Stomach (tissue), 9 donors: ENCODE results near the gene PDGFD. TPM values are rescaled to one million over a fixed set of nuclear protein-coding genes. Genes with fewer than 3 reads are reported as not detected.

Experiments
- DNase-seq, 2 donors: peaks; one replicate each; pipeline versions ENCODE4 v3.0.0 to v3.0.0-alpha.2; 2013 to 2019
- H3K27ac ChIP-seq, 5 donors: fragments of 200-600 bp in 4 of 5; sonication (generic) in 4 of 5; one replicate each; pipeline ENCODE4 v1.5.1; 2013 to 2019; ENCODE audit warnings: mild to moderate bottlenecking in 1 of 5, moderate library complexity in 1 of 5
- H3K27me3 ChIP-seq, 3 donors: fragments of 200-600 bp; sonication (generic); one replicate each; pipeline ENCODE4 v1.5.1; 2017 to 2019; ENCODE audit warnings: mixed run types in 1 of 3
- H3K36me3 ChIP-seq, 4 donors: fragments of 200-600 bp; sonication (generic); 1 replicate in 3 of 4; 2 replicates in 1 of 4; pipeline ENCODE4 v1.5.1; 2016 to 2019
- H3K4me1 ChIP-seq, 4 donors: fragments of 200-600 bp; sonication (generic); one replicate each; pipeline ENCODE4 v1.5.1; 2016 to 2019
- H3K4me3 ChIP-seq, 4 donors: fragments of 200-600 bp; sonication (generic) in 3 of 4; one replicate each; pipeline ENCODE4 v1.5.1; 2016 to 2019; ENCODE audit warnings: mild to moderate bottlenecking in 1 of 4
- H3K9me3 ChIP-seq, 4 donors: fragments of 200-600 bp; sonication (generic); one replicate each; pipeline ENCODE4 v1.5.1; 2016 to 2019
- EP300 ChIP-seq: sonication (generic); formaldehyde crosslinking; IDR thresholded peaks from one replicate; pipeline ENCODE4 v1.6.1; 2017; ENCODE audit warnings: antibody characterized with exemption
- POLR2A ChIP-seq, 4 donors: fragments of 450-650 bp; IDR thresholded peaks; one replicate each; pipeline ENCODE4 v1.6.1; 2016; ENCODE audit warnings: antibody characterized with exemption in 4 of 4, control low read depth in 2 of 4, mild to moderate bottlenecking in 1 of 4, moderate library complexity in 1 of 4
- POLR2AphosphoS5 ChIP-seq, 3 donors: sonication (generic); formaldehyde crosslinking; IDR thresholded peaks; one replicate each; pipeline ENCODE4 v1.6.1; 2016; ENCODE audit warnings: antibody characterized with exemption in 3 of 3
- WGBS, 5 donors: extraction: QIAGEN DNeasy Blood & Tissue Kit in 3 of 5; methylation state at CpG; one replicate each; pipeline versions ENCODE4 v1.1.5 to v1.1.7; 2013 to 2018; 5-methylcytosine and 5-hydroxymethylcytosine counted together
- intact Hi-C: fragments of 100-400 bp; cut with DNase I; formaldehyde crosslinking; loops from one replicate; pipeline ENCODE4 v1.15.1; 2023; ENCODE audit warnings: low total_unique reads
- polyA plus RNA-seq, 3 donors: library from polyadenylated mRNA; stranded (reverse); fragments of 200-250 nt; gene quantifications; one replicate each; pipeline ENCODE4 v1.2.3, GENCODE V29; 2013
- total RNA-seq, 5 donors: library from RNA; depleted of rRNA; stranded (reverse); fragments of >200 nt; gene quantifications; one replicate each; pipeline versions ENCODE4 v1.1.0 to v1.2.3, GENCODE V29; 2014 to 2016
- TF ChIP-seq, protein P1 (sequence below), 7 experiments: fragments of 450-650 bp in 4 of 7; fragments of 200-600 bp in 3 of 7; sonication (generic) in 3 of 7; IDR thresholded peaks; one replicate each; pipeline ENCODE4 v1.5.1; 2016 to 2019; ENCODE audit warnings: antibody characterized with exemption in 7 of 7, control low read depth in 2 of 7, mild to moderate bottlenecking in 1 of 7
- donor health status: healthy with polysubstance abuse.
- donor health status: Bipolar disorder and iron deficiency.
- donor health status: healthy.

The PDGFD gene
- total and polyA plus RNA-seq, 8 donors = 2.4 to 41.5 (median 9.0) TPM; not detected in 1

DNA sequence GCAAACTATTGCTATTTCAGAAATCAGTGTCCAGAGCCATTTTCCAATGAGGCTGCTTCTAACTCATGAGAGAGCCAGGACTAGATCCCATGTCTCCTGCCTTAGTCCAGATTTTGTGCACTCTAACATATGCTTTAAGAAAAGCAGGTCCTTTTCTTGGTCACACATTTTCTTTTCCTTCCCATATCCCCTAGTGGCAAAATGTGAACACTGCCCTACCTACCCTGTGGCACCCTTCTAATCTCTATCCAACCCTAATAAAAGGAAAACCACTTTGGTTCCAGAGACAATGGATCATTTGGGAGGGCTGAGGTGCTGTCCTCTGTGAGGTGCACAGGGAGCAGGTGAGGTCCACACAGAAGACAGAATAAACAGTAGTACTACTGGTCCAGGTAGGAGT is 199.6 kb downstream of the PDGFD start:
- intact Hi-C loops = no loop called here
- H3K36me3 ChIP-seq = no peaks in the 10 kb centered on the region
- no peak for DNase-seq
- H3K9me3 ChIP-seq = no peaks in the 10 kb centered on the region
- no peak overlapping the region for H3K27ac ChIP-seq
- no peaks in the 10 kb centered on the region for H3K4me1 ChIP-seq
- no peaks in the 10 kb centered on the region for H3K27me3 ChIP-seq
- TF ChIP-seq POLR2A (IDR thresholded peaks at IDR 0.05) (no peak), EP300 (no peak), POLR2AphosphoS5 (IDR thresholded peaks at IDR 0.05) (no peak)
- TF ChIP-seq, protein P1, sequence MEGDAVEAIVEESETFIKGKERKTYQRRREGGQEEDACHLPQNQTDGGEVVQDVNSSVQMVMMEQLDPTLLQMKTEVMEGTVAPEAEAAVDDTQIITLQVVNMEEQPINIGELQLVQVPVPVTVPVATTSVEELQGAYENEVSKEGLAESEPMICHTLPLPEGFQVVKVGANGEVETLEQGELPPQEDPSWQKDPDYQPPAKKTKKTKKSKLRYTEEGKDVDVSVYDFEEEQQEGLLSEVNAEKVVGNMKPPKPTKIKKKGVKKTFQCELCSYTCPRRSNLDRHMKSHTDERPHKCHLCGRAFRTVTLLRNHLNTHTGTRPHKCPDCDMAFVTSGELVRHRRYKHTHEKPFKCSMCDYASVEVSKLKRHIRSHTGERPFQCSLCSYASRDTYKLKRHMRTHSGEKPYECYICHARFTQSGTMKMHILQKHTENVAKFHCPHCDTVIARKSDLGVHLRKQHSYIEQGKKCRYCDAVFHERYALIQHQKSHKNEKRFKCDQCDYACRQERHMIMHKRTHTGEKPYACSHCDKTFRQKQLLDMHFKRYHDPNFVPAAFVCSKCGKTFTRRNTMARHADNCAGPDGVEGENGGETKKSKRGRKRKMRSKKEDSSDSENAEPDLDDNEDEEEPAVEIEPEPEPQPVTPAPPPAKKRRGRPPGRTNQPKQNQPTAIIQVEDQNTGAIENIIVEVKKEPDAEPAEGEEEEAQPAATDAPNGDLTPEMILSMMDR (IDR thresholded peaks at IDR 0.05) = no peak
- H3K4me3 ChIP-seq = no peak overlapping the region

DNA sequence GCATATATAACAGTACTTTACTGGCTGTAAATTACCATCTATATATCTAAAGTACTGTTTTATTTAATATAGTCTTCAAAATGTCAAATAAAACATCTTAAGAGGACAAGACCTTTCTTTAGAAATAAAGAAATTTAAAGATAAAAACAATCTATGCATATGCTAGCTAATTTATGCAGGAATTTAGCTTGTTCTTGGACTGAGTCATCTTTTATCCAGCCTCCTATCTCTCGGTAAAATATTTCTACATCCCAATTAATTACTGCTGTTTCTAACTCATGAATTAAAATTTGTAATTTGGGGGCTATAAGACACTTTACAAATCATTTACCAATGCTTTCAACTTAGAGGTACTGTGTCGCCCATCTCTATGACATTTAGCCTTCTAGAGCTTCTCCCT is 200.3 kb downstream of the PDGFD start:
- DNase-seq = no peak
- Histone ChIP-seq H3K9me3 (no peaks in the 10 kb centered on the region), H3K36me3 (no peaks in the 10 kb centered on the region), H3K4me1 (no peaks in the 10 kb centered on the region), H3K27ac (no peak overlapping the region), H3K4me3 (no peak overlapping the region), H3K27me3 (no peaks in the 10 kb centered on the region)
- intact Hi-C loops = no loop called here
- TF ChIP-seq EP300 (no peak), POLR2AphosphoS5 (IDR thresholded peaks at IDR 0.05) (no peak), POLR2A (IDR thresholded peaks at IDR 0.05) (no peak)
- TF ChIP-seq, protein P1 (IDR thresholded peaks at IDR 0.05) = no peak
- WGBS, 5 donors = 83 to 96% (median 87%) methylated on average over 2 of the region's 2 CpGs

DNA sequence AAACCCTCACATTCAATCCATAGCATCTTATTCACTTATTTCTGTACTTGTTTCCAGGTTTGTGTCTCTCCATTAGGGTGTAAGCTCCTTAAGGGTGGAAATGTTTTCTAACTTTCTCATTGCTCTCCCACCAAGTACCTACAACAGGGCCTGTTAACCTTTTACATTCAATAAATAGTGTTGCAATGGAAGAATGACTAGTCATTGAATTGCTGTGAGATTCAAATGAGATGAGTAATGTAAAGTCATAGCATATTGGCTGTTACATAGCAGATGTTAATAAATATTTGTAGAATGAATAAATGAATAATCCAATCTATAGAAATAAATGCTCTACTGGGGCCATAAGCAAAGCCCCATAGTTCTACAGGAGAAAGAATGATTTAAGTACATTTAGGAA is 202.9 kb downstream of the PDGFD start:
- Histone ChIP-seq H3K4me3 (no peak overlapping the region), H3K36me3 (no peaks in the 10 kb centered on the region), H3K27ac (no peak overlapping the region), H3K27me3 (no peaks in the 10 kb centered on the region), H3K9me3 (no peaks in the 10 kb centered on the region), H3K4me1 (no peaks in the 10 kb centered on the region)
- intact Hi-C loops = no loop called here
- no peak for DNase-seq
- TF ChIP-seq, protein P1 (IDR thresholded peaks at IDR 0.05) = no peak
- TF ChIP-seq EP300 (no peak), POLR2AphosphoS5 (IDR thresholded peaks at IDR 0.05) (no peak), POLR2A (IDR thresholded peaks at IDR 0.05) (no peak)

DNA sequence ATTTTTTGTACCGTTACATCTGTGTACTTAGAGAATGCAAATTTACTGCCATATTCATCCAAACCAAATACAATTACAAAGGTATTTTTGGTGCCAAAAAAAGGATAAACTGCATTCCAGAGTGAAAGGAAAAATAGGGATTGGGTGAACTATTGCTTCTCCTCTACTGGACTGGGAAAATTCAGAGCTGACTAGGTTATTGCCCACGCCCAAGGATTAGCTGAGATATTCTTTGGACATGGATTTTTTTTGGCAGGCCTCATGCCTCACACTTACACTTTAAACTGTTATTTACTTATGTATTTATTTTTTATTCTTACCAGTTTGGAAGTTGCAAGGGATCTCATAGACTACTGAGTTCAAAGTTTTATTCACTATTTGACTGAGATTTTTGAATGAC is 203.8 kb downstream of the PDGFD start:
- no peak overlapping the region for H3K27ac ChIP-seq
- 75 to 93% (median 85%) methylated on average over 2 of the region's 2 CpGs for WGBS, 5 donors
- H3K27me3 ChIP-seq = no peaks in the 10 kb centered on the region
- H3K4me1 ChIP-seq = no peaks in the 10 kb centered on the region
- no peak for DNase-seq
- H3K4me3 ChIP-seq = no peak overlapping the region
- no peaks in the 10 kb centered on the region for H3K9me3 ChIP-seq
- intact Hi-C loops = no loop called here
- TF ChIP-seq EP300 (no peak), POLR2AphosphoS5 (IDR thresholded peaks at IDR 0.05) (no peak), POLR2A (IDR thresholded peaks at IDR 0.05) (no peak)
- TF ChIP-seq, protein P1 (IDR thresholded peaks at IDR 0.05) = no peak
- no peaks in the 10 kb centered on the region for H3K36me3 ChIP-seq
